ENCODE measurements around the gene FBRS. TPM values are rescaled to one million over a fixed set of nuclear protein-coding genes. Genes with fewer than 3 reads are reported as not detected.

Gene FBRS
- total and polyA plus RNA-seq, 2 of the 13 experiments (the other 11 are each of a cell fraction or from before 2014, with no cell fraction given), result 13.7 to 16.2 TPM

- TF ChIP-seq, protein P1, sequence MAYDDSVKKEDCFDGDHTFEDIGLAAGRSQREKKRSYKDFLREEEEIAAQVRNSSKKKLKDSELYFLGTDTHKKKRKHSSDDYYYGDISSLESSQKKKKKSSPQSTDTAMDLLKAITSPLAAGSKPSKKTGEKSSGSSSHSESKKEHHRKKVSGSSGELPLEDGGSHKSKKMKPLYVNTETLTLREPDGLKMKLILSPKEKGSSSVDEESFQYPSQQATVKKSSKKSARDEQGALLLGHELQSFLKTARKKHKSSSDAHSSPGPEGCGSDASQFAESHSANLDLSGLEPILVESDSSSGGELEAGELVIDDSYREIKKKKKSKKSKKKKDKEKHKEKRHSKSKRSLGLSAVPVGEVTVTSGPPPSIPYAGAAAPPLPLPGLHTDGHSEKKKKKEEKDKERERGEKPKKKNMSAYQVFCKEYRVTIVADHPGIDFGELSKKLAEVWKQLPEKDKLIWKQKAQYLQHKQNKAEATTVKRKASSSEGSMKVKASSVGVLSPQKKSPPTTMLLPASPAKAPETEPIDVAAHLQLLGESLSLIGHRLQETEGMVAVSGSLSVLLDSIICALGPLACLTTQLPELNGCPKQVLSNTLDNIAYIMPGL (CRISPR knock-in tag; IDR thresholded peaks at IDR 0.05; ENCODE audit: borderline replicate concordance in 1 of 2, low read depth in 1 of 2), result peak; percentile 94
- TF ChIP-seq, protein P2, sequence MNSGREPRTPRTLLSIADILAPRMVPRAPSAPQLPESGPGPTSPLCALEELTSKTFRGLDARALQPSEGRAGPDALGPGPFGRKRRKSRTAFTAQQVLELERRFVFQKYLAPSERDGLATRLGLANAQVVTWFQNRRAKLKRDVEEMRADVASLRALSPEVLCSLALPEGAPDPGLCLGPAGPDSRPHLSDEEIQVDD (CRISPR knock-in tag; IDR thresholded peaks at IDR 0.05; ENCODE audit: borderline replicate concordance), result no peak
- TF ChIP-seq HDAC6 (IDR thresholded peaks at IDR 0.05; ENCODE audit: low read depth, low read length) (no peak), FOSL1 (CRISPR knock-in tag; IDR thresholded peaks at IDR 0.05; ENCODE audit: borderline replicate concordance) (no peak), MED1 (CRISPR knock-in tag; IDR thresholded peaks at IDR 0.05) (peak; percentile 76), RXRA (CRISPR knock-in tag; IDR thresholded peaks at IDR 0.05) (peak; percentile 93), PPARG (CRISPR knock-in tag; conservative IDR thresholded peaks at IDR 0.05) (peak; percentile 66), ZBTB8A (CRISPR knock-in tag; IDR thresholded peaks at IDR 0.05; ENCODE audit: borderline replicate concordance, low read depth) (peak; percentile 34; the same call in 1 of the 2 replicates), MIER3 (CRISPR knock-in tag; IDR thresholded peaks at IDR 0.05; ENCODE audit: borderline replicate concordance) (peak; percentile 96), MXD4 (CRISPR knock-in tag; IDR thresholded peaks at IDR 0.05) (peak; percentile 48; the same call in 1 of the 2 replicates), ZNF367 (CRISPR knock-in tag; IDR thresholded peaks at IDR 0.05; ENCODE audit: borderline replicate concordance) (0 out of 2 replicates have a peak, but pooled peaks have one; percentile 67), ZNF780A (CRISPR knock-in tag; IDR thresholded peaks at IDR 0.05) (peak; percentile 74), SP5 (CRISPR knock-in tag; IDR thresholded peaks at IDR 0.05; ENCODE audit: borderline replicate concordance, low read depth) (peak; percentile 62; the same call in 1 of the 2 replicates), THYN1 (CRISPR knock-in tag; IDR thresholded peaks at IDR 0.05; ENCODE audit: borderline replicate concordance, low read depth) (no peak), ZBTB20 (CRISPR knock-in tag; IDR thresholded peaks at IDR 0.05; ENCODE audit: borderline replicate concordance, low read depth) (no peak), NFIC (IDR thresholded peaks at IDR 0.05; ENCODE audit: low read length) (no peak), RXRB (CRISPR knock-in tag; IDR thresholded peaks at IDR 0.05; ENCODE audit: borderline replicate concordance) (peak; percentile 85), ZNF670 (CRISPR knock-in tag; IDR thresholded peaks at IDR 0.05; ENCODE audit: borderline replicate concordance) (no peak; the same call in 1 of the 2 replicates), ZFX (CRISPR knock-in tag; IDR thresholded peaks at IDR 0.05; ENCODE audit: low read depth) (peak; percentile 97), MEF2D (CRISPR knock-in tag; IDR thresholded peaks at IDR 0.05) (peak; percentile 81), HMG20A (CRISPR knock-in tag; IDR thresholded peaks at IDR 0.05; ENCODE audit: borderline replicate concordance) (no peak; the same call in 1 of the 2 replicates), HOXA9 (CRISPR knock-in tag; IDR thresholded peaks at IDR 0.05; ENCODE audit: borderline replicate concordance) (peak; percentile 85), ZBTB46 (CRISPR knock-in tag; IDR thresholded peaks at IDR 0.05; ENCODE audit: borderline replicate concordance) (no peak), NFE2L2 (IDR thresholded peaks at IDR 0.05; ENCODE audit: low read length) (no peak), ETV6 (CRISPR knock-in tag; conservative IDR thresholded peaks at IDR 0.05) (no peak; the same call in 1 of the 2 replicates)
- TF ChIP-seq, protein P3, sequence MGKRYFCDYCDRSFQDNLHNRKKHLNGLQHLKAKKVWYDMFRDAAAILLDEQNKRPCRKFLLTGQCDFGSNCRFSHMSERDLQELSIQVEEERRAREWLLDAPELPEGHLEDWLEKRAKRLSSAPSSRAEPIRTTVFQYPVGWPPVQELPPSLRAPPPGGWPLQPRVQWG (CRISPR knock-in tag; IDR thresholded peaks at IDR 0.05; ENCODE audit: borderline replicate concordance, low read depth), result no peak
Observed at GRCh38 chr16:30698139-30698815, 40.0 kb downstream of the FBRS start (continued).
